Activated T-cell treated with anti-CD3 and anti-CD28 coated beads, Interleukin-2, amount 50 U/mL, for 24 hours (primary cell): ENCODE data around the gene RMI2.

Experiments
- DNase-seq: peaks from one replicate; pipeline ENCODE4 v3.0.0-alpha.2; 2020
- H3K27ac Mint-ChIP-seq: 2 replicates; pipeline ENCODE4 v1.8.0; 2020; ENCODE audit warnings: mild to moderate bottlenecking, mixed read lengths
- H3K27me3 Mint-ChIP-seq: 2 replicates; pipeline ENCODE4 v1.8.0; 2020; ENCODE audit warnings: mixed read lengths
- H3K36me3 Mint-ChIP-seq: 2 replicates; pipeline ENCODE4 v1.8.0; 2020; ENCODE audit warnings: low read depth, mixed read lengths
- H3K4me1 Mint-ChIP-seq: 2 replicates; pipeline ENCODE4 v1.8.0; 2020; ENCODE audit warnings: low read depth, mixed read lengths
- H3K4me3 Mint-ChIP-seq: 2 replicates; pipeline ENCODE4 v1.8.0; 2020; ENCODE audit warnings: mild to moderate bottlenecking, moderate library complexity, mixed read lengths
- H3K9me3 Mint-ChIP-seq: 2 replicates; pipeline ENCODE4 v1.8.0; 2020; ENCODE audit warnings: mixed read lengths

The RMI2 gene

DNA sequence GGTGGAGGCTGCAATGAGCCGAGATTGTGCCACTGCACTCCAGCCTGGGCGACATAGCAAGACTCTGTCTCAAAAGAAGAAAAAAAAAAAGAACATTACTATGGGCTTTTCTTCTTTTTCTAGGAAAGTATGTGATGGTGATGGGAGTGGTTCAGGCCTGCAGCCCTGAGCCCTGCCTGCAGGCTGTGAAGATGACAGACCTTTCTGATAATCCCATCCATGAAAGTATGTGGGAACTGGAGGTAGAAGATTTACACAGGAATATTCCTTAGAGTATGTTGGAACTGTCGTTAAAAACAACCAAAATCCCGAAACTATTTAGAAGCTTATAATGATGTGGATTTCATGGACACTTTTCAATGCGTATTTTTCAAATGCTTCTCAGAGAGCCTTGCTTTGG, 5.3 kb downstream of the RMI2 start:
- Mint-ChIP-seq H3K4me3 (no peak overlapping the region), H3K9me3 (no peaks in the 10 kb centered on the region), H3K27ac (no peak overlapping the region), H3K36me3 (peaks cover 48% of the 10 kb centered on the region), H3K4me1 (peaks cover 62% of the 10 kb centered on the region), H3K27me3 (no peaks in the 10 kb centered on the region)
- no peak for DNase-seq

DNA sequence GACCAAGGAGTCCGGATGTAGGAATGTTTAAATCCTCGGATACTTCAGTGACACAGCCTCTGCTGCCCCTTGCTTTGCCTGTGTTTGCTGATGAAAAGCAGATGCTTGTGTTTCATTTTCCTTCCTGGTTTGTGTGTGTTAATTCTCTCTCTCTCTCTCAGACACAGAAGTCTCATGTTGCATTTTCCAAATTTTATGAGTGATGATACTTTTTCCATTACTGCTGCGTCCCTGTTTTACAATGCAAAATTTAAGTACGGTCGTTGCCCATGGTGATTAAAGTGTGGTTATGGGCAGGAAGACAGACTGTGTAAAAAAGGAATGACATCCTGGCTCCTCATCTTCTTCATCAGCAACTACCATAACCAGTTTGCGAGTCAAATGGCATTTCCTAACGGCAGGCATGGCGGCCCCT, 5.7 kb downstream of the RMI2 start:
- peaks cover 50% of the 10 kb centered on the region for H3K36me3 Mint-ChIP-seq
- no peak for DNase-seq
- no peak overlapping the region for H3K27ac Mint-ChIP-seq
- peaks cover 66% of the 10 kb centered on the region for H3K4me1 Mint-ChIP-seq
- H3K9me3 Mint-ChIP-seq = no peaks in the 10 kb centered on the region
- no peak overlapping the region for H3K4me3 Mint-ChIP-seq
- no peaks in the 10 kb centered on the region for H3K27me3 Mint-ChIP-seq

DNA sequence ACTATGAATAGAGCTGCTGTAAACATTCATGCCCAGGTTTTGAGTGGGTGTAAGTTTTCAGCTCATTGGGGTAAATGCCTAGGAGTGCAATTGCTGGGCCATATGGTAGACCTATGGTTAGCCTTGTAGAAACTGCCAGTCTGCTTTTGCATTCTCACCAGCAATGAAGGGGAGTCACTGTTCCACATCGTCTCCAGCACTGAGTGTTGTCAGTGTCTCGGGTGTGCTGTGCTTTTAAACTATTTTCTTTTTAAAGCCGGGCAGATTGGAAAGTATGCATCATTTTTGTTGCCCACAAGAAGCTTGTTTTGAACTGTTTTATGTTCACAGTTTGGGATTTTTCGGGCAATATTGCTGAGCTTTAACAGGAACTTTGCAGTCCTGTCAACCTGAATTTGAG, 7.9 kb downstream of the RMI2 start:
- DNase-seq = no peak
- Mint-ChIP-seq H3K4me1 (peaks cover 72% of the 10 kb centered on the region), H3K27ac (peak overlapping the region; percentile 36), H3K36me3 (peaks cover 45% of the 10 kb centered on the region), H3K4me3 (no peak overlapping the region), H3K9me3 (no peaks in the 10 kb centered on the region), H3K27me3 (no peaks in the 10 kb centered on the region)

DNA sequence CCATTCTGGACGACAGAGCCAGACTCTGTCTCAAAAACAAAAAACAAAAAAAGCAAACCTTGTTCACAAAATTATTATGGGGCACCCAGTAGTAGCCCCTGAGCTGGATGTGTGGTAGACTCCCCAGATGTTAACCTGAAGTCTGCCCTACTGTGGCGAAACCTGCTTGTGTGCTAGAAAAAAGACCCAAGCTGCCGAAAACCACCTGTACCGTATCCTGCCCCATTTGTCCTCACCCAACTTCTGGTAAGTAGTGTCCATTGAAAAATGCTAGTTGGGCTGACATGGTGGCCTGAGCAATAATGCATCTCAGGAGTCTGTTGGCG, 9.1 kb downstream of the RMI2 start:
- no peak for DNase-seq
- H3K4me3 Mint-ChIP-seq = peak overlapping the region; percentile 75
- peaks cover 2% of the 10 kb centered on the region for H3K27me3 Mint-ChIP-seq
- peaks cover 69% of the 10 kb centered on the region for H3K4me1 Mint-ChIP-seq
- no peaks in the 10 kb centered on the region for H3K9me3 Mint-ChIP-seq
- H3K36me3 Mint-ChIP-seq = peaks cover 44% of the 10 kb centered on the region
- H3K27ac Mint-ChIP-seq = peak overlapping the region; percentile 98

DNA sequence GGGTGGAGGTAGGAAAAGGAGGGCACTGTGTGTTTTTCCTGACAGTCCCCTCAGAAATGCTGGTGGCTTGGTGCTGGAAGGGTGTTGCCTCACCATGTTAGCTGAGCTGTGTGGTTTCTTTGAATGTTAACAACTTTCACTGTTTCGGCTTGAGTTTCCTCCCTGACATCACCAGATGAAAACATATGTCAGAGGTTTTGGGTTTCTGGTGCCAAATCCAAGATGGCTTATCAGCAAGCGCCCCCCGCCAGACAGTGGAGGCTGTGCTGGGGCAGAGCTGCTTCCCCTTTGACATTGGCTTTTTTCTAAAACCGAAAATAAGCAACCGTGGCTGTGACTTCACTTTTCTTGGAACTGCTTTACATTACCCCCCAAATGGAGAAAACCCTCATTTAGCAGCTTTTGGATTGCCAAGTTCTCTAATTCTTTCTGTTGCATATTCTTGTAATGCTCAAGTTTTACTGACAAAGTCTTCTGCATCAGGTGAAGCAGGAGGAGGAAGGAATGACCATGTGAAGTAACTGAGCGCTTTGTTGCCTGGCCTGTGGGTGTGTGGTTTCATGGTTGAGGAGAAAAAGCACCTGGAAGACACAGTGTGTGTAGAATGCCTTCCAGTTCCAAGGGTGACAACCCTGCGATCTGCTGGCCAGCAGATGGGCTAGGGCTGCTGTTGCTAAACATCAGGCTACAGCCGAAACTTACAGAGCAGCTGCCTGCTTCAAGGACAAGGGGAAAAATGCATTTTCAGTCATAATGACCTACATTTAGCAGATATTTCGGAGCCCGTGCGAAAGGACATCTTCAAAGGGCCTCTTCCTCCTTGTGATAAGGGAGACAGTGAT, 9.7 kb downstream of the RMI2 start:
- H3K4me1 Mint-ChIP-seq = peaks cover 65% of the 10 kb centered on the region
- peaks cover 40% of the 10 kb centered on the region for H3K36me3 Mint-ChIP-seq
- H3K9me3 Mint-ChIP-seq = no peaks in the 10 kb centered on the region
- H3K27me3 Mint-ChIP-seq = peaks cover 7% of the 10 kb centered on the region
- peak overlapping the region; percentile 75 for H3K4me3 Mint-ChIP-seq
- peak overlapping the region; percentile 98 for H3K27ac Mint-ChIP-seq
- peak; percentile 79 for DNase-seq

DNA sequence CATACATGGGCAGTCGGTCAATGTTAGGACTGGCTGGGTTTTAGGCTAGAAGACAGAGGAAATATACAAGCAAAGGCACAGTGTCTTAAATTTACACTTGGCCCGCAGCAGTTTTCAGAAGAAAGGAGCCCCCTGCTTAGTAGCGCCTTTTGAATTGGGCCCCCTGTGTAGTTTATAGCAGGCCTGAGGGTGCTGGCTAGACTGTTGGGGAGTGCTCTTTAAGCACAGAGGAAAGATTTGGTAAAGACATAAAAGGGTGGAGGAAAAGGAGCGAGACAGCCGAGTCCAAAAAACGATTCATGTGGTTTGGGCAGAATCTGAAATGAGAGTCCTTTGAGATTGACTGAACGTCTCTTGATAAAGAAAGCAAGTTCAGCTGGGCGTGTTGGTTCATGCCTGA, 10.6 kb downstream of the RMI2 start:
- Mint-ChIP-seq H3K36me3 (peaks cover 35% of the 10 kb centered on the region), H3K4me3 (peak overlapping the region; percentile 75)

DNA sequence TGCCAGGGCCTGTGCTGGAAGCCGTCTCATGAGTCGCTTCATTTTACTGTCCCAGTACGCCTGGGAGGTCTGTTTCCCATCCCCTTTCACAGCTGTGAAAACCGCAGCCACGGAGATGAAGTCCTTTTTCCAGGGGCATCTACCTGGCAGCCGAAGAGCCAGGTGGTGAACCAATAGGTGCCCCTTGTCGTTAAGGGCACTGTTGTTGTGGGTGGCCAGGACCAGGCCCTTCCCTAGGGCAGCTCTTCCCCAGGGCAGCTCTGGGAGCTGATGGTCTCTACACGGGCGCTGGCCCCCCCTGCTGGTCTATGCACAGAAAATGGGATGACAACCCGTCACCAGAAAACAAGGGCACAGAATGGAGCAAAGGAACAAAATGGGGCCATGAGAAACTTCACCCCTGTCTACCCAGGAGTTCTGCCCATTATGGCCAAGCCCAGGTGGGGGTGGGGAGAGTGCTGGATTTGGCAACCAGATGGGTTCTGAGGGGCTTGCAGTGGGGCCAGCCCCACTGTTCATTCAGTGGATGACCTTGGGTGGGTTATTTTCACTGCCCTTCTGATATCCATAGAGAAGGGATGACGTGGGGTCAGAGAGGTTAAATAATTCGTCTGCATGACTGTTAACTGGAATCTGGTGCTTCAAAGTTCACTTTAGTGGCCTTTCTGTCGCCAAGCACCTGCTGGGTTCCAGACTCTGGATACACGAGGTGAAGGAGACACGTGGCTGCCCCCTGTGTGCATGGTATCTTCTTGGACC, 11.5 kb downstream of the RMI2 start:
- Mint-ChIP-seq H3K4me1 (peaks cover 65% of the 10 kb centered on the region), H3K27me3 (peaks cover 15% of the 10 kb centered on the region), H3K4me3 (peak overlapping the region; percentile 53), H3K36me3 (peaks cover 28% of the 10 kb centered on the region), H3K27ac (peak overlapping the region; percentile 42), H3K9me3 (no peaks in the 10 kb centered on the region)
- peak; percentile 72 for DNase-seq

More for the DNA sequence above, 10.6 kb downstream of the RMI2 start:
- no peak for DNase-seq
- peaks cover 63% of the 10 kb centered on the region for H3K4me1 Mint-ChIP-seq
- peak overlapping the region; percentile 98 for H3K27ac Mint-ChIP-seq
- H3K9me3 Mint-ChIP-seq = no peaks in the 10 kb centered on the region
- H3K27me3 Mint-ChIP-seq = peaks cover 14% of the 10 kb centered on the region

DNA sequence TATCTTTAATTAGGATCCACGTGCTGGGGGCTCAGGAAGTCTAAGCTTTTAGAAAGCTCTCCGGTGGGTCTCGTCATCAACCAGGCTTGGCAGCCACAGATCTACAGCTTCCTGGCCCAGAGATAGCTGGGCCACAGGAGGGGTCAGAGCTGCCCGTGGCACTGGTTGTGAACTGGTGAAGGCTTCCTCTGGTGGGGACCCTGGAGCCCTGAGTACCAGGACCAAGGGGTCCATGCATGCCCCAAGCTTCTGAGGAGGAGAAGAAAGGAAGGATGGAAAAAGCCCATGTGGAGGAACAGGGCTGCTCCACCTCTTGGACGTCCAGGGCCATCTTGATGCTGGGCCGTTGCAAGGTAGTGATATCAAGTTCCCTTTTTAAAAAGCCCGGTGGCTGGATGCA, 13.3 kb downstream of the RMI2 start:
- H3K27me3 Mint-ChIP-seq = peaks cover 15% of the 10 kb centered on the region

DNA sequence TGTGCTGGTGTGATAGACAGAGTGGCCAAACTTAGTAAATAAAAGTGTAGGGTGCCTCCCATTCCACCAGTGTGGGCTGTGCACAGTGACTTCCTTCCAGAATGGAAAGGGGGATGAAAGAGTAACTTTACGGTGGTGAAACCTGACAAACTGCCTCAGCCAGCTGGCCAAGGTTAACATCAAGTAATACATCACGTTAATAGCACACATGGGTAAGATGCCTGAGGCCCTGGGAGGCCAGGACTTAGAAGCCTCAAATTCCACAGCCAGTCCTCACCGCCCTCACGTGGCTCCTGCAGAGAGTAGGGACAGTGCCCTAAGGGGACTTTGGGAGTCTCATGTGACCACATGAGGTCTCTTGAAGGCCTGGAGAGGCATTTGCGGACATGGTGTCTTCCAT, 14.1 kb downstream of the RMI2 start:
- peaks cover 7% of the 10 kb centered on the region for H3K36me3 Mint-ChIP-seq
- H3K4me3 Mint-ChIP-seq = no peak overlapping the region
- no peak for DNase-seq
- peaks cover 71% of the 10 kb centered on the region for H3K4me1 Mint-ChIP-seq
- H3K9me3 Mint-ChIP-seq = no peaks in the 10 kb centered on the region
- H3K27me3 Mint-ChIP-seq = peaks cover 15% of the 10 kb centered on the region
- no peak overlapping the region for H3K27ac Mint-ChIP-seq

More for the DNA sequence above, 13.3 kb downstream of the RMI2 start:
- no peaks in the 10 kb centered on the region for H3K9me3 Mint-ChIP-seq
- peaks cover 73% of the 10 kb centered on the region for H3K4me1 Mint-ChIP-seq
- no peak overlapping the region for H3K4me3 Mint-ChIP-seq
- no peak overlapping the region for H3K27ac Mint-ChIP-seq
- DNase-seq = no peak
- peaks cover 13% of the 10 kb centered on the region for H3K36me3 Mint-ChIP-seq

DNA sequence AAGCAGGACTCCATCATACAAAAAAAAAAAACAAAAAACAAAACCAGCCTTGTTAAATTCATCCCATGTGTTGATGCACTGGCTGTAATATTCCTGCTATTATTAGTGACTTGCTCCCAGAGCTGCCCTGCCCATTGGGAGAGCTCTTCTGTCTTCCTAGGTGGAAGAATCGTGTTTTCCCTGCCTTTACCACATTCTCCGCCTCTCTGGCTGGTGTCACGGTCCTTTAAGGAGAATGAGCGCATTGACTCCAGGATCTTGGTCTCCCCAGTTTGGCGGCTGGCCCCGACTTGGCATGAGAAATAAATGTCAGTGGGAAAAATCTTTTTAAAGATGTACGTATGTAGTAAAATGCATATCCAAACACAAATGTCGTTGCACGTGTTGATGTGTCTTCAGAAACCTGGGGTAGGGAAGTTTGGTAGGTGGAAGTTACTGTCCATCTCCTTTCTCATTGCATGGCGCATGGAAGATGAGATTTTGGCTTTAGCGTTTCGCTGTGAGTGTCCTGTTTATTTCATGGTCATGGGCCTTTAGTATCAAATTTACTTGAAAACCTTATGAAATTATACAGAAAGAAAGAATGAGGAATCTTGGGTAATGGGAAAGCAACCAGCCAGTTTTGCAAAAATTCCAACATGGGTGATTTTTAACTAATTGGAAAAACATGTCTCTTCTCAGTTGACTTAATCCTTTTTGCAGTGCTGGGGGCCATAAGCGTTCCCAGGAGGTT, 15.5 kb downstream of the RMI2 start:
- Mint-ChIP-seq H3K9me3 (no peaks in the 10 kb centered on the region), H3K4me3 (no peak overlapping the region)

DNA sequence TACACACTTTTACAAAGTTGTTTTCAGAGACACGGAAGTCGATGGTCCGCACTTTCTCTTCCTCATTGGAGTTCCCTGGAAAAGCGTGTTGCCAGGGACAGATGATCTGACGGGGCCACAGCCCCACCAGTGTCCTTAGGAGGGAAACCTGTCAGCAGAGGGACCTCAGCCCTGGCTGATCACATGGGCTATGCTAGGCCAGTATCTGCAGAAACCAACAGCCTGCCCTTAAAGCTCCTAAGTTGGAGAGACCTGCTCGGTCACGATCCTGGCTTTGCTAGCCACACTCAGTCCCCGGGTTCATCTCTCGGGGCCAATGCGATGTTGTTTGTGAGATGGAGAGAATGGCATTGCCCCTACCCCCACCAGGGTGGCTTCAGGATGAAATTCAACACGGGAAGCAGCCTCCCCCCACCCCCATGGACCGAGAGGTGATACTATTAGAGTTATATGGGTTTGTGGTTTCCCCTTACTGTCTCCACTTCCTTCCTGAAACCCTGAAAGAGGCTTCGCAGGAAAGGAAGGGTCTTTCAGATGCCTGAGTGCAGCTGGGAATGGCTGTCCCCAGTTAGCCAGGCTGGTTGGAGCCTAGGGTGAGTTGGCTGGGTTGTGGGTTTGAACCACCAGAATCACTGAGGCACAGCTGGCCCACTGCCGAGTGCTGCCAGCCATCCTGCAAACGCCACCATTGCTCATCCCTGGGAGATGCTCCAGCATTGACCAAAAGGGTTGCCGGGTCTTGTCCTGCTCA, 16.6 kb downstream of the RMI2 start:
- H3K27ac Mint-ChIP-seq = peak overlapping the region; percentile 55
- peak overlapping the region; percentile 57 for H3K4me3 Mint-ChIP-seq
- H3K36me3 Mint-ChIP-seq = no peaks in the 10 kb centered on the region
- peaks cover 15% of the 10 kb centered on the region for H3K27me3 Mint-ChIP-seq
- H3K4me1 Mint-ChIP-seq = peaks cover 57% of the 10 kb centered on the region
- DNase-seq = peak; percentile 54
- H3K9me3 Mint-ChIP-seq = no peaks in the 10 kb centered on the region

More for the DNA sequence above, 15.5 kb downstream of the RMI2 start:
- peaks cover 15% of the 10 kb centered on the region for H3K27me3 Mint-ChIP-seq
- H3K27ac Mint-ChIP-seq = no peak overlapping the region
- H3K36me3 Mint-ChIP-seq = peaks cover 2% of the 10 kb centered on the region
- peaks cover 67% of the 10 kb centered on the region for H3K4me1 Mint-ChIP-seq
- DNase-seq = no peak

DNA sequence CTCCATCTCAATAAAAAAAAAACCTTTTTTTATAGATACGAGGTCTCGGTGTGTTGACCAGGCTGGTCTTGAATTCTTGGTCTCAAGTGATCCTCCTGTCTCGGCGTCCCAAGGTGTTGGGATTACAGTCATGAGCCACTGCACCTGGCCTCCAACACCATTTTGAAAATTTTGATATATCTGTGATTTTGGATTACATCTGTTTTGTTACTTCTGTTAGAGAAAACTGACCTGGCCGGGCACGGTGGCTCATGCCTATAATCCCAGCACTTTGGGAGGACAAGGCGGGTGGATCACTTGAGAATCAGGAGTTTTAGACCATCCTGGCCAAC, 18.6 kb downstream of the RMI2 start:
- Mint-ChIP-seq H3K4me1 (peaks cover 48% of the 10 kb centered on the region), H3K27me3 (peaks cover 13% of the 10 kb centered on the region)

DNA sequence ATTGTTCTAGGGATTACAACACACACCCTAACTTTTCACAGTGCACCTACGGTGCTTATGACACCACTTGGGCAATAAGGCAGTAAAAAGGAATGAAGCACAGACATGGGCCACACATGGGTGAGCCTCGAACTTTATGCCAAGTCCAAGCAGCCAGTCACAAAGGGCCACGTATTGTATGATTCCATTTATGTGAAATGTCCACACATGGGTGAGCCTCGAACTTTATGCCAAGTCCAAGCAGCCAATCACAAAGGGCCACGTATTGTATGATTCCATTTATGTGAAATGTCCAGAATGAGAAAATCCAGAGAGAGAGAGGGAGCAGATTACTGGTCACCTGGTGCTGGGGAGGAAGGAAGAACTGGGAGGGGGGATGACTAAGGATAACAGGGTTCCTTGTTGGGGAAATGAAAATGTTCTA, 22.2 kb downstream of the RMI2 start:
- Mint-ChIP-seq H3K4me3 (no peak overlapping the region), H3K36me3 (no peaks in the 10 kb centered on the region), H3K27ac (no peak overlapping the region), H3K4me1 (peaks cover 36% of the 10 kb centered on the region), H3K27me3 (no peaks in the 10 kb centered on the region), H3K9me3 (no peaks in the 10 kb centered on the region)
- DNase-seq = no peak

More for the DNA sequence above, 18.6 kb downstream of the RMI2 start:
- no peak overlapping the region for H3K27ac Mint-ChIP-seq
- no peak overlapping the region for H3K4me3 Mint-ChIP-seq
- no peaks in the 10 kb centered on the region for H3K36me3 Mint-ChIP-seq
- no peak for DNase-seq
- H3K9me3 Mint-ChIP-seq = no peaks in the 10 kb centered on the region
